Adrenal gland (tissue), 5 donors: ENCODE data around the gene ZNF334.

Experiments
- CTCF ChIP-seq, 6 experiments: fragments of 450-650 bp in 4 of 6; fragments of 200-600 bp in 2 of 6; sonication (generic) in 1 of 6; IDR thresholded peaks; 1 replicate in 5 of 6; 2 replicates in 1 of 6; pipeline versions ENCODE4 v1.5.1 to v1.8.0; 2016 to 2021; ENCODE audit warnings: antibody characterized with exemption in 6 of 6, mild to moderate bottlenecking in 2 of 6, moderate library complexity in 1 of 6
- POLR2A ChIP-seq, 2 donors: fragments of 450-650 bp; IDR thresholded peaks; one replicate each; pipeline ENCODE4 v1.6.1; 2017; ENCODE audit warnings: antibody characterized with exemption in 2 of 2, mild to moderate bottlenecking in 2 of 2, moderate library complexity in 1 of 2
- donor health status: DM: no; HTN: no; CAD: no.

- TF ChIP-seq CTCF (IDR thresholded peaks at IDR 0.05) = no peak
- no peak for TF ChIP-seq POLR2A (IDR thresholded peaks at IDR 0.05)
These were observed 19.3 kb downstream of the ZNF334 start for GRCh38 chr20:46494077-46494476.
